NCI-H1694 (cell line): ENCODE results near the gene ZNF783.
"Not testable (repeated sequence)": the region's sequence is repeated elsewhere in the genome, so short reads cannot be mapped to it uniquely, and the experiment has no call there.

Source experiments
- DNase-seq: peaks from one replicate; lab custom pipeline; 2025; lab: John Stamatoyannopoulos, UW

ZNF783 gene

DNA sequence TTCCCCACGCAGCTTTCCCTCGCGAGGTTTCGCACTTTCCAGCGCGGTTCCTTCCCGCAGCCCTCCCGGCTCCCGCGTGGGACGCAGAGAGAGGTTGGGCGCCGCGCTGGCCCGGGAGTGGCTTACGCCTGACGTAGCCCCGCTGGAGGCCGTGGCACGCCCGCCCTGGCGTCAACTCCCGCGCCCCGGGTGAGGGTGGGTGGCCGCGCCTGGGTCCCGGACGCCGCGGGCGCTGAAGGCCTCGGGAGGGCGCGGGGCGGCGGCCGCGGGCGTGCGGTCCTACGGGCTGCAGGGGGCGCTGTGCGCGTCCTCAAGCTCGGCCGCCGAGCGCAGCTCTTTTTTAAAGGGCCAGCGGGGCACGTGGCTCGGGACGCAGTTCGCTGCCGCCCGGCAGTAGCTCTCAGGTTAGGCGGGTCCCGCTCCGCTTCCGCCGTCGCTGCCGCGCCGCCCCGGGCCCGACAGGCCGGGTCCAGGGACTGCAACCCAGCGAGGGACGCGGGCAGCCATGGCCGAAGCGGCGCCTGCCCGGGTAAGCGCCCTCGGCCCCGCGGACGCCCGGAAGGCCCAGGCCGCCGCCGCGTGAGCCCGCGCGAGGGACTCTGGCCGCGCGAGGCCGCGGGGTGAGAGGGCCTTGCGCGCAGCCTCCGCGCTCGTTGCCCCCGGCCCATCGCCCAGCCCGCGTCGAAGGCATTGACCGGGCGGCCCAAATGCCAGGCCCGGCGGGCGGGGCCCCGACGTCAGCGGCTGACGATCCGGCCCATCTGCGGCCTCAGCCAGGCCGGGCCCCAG lies at the start of gene ZNF783:
ZNF783 (plus strand) TSS at position 368 of the 789 bp plus-strand sequence; CDS start at position 506, 138 bp downstream.
- peak; percentile 39 for DNase-seq

DNA sequence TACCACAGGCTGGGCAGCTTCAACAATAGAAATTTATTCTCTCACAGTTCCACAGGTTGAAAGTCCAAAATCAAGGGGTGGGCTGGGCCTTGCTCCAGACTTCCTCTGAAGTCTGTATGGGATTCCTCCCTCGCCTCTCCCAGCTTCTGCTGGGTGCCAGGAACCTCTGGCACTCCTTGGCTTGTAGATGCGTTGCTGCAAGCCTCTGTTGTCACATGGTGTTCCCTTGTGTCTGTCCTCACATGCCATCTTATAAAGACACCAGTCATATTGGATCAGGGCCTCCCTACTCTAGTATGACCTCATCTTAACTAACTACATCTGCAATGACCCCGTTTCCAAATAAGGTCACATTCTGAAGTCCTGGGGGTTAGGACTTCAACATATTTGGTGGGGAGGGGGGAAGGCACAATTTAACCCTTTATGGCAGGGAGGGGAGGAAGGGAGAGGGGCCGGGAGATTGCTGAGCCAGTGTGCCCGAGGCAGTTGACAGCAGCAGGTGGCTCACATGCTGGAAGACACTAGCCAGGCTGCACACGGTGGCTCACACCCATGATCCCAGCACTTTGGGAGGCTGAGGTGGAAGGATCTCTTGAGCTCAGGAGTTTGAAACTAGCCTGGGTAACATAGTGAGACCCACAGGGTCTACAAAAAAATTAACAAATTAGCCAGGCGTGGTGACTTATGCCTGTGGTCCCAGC lies 47.8 kb upstream of the ZNF783 start:
- no peak for DNase-seq

DNA sequence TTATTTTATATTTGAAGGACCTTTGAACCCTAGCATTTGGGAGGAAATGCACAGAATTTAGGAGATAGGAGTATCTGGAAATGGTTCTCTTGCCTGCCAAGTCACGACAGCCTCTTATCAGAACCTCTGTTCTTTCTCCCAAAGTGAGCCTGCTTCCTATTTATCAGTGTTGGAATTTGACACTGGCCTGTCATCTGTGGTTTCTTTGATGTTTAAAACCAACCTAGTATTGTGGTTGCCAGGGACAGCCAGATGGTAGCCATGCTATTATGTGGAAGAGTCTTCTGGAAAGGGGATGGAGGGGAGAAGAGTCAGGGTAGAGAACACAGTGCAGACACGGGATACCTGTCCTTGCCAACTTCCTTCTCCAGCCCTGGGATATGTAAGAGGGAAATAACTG lies 45.6 kb upstream of the ZNF783 start:
- no peak for DNase-seq

DNA sequence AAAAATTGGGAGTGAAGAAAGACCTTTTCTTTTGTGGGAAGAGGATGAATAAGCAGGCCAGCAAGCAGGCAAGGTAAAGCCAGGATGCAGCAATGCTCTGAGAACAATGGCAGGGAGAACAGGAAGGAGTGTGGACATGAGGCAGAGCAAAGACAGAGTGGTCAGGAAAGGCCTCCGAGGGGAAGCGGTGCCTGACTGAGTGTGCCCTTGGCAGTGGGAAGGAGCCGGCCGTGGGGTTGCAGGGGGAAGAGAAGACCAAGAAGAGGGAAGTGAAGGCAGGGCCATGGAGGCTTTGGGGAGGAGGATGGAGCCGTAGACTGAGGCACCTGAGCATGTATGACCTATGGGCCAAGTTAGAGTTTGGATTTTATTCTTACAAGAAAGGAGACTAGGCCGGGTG lies 44.4 kb upstream of the ZNF783 start:
- DNase-seq, result no peak

DNA sequence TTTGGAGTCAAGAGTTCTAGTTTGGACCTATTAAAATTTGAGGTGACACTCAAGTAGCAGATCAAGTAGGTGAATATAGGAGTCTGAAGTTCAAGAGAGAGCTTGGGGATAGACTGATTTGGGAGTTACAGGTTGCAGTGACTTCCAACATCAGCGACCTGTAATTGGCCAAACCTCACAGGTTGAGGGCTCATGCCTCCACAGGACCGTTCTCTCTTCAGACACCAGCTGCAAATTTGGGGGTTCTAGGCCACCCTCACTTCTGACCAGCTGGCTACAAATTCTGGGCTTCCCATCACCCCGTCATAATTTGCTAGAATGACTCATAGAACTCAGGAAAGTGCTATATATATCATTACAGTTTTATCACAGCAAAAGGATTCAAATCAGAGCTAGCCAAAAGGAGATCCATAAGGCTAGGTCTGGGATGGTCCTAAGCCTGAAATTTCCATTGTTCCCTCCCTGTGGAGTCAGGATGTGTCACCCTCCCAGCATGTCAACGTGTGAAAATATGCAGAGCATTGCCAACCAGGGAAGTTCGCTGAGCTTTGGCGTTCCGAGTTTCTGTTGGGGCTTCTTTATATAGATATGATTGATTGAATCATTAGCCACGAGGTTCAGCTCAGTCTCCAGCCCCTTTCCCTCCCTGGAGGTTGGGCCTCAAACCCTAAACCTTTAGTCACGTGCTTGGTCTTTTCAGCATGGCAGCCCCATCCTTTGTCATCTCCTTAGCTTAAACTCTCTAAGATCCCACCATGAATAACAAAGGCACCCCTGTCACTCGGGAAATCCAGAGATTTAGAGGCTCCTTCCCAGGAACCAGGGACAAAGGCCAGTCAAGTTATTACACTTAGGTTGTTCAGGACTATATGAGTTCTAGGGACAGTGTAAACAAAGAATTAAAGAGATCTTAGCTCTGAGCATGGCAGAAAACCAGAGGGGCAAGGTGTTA lies 43.3 kb upstream of the ZNF783 start:
- no peak for DNase-seq

DNA sequence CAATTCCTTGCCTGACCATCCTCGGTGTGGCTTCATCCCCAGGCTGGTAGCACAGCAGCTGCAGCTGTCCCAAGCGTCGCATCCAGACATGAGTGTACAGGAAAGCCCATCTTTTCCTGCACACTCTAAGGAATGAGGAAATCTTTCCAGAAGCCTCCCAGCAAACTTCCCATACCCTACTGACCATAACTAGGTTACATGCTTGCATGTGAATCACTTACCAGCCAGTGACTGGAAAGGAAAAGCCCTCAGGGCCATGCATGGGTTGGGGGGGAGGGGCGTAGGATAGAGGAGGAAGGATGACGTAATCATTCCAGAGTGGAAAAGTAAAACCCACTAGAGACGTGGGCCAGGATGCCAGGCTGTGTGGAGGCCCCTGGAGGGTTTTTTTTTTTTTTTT lies 41.5 kb upstream of the ZNF783 start:
- DNase-seq, result no peak

DNA sequence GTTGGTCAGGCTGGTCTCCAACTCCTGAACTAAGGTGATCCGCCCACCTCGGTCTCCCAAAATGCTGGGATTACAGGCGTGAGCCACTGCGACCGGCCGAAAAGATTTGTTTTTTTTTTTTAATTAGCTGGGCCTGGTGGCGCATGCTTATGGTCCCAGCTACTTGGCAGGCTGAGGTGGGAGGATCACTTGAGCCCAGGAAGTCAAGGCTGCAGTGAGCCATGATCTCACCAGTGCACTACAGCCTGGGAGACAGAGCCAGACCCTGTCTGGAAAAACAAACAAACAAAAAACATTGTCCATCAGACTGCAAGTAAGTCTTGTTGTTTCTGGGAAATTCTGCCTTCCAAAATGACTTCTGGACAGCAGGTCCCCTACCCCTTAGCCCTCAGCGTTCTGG lies 38.8 kb upstream of the ZNF783 start:
- DNase-seq, result no peak

DNA sequence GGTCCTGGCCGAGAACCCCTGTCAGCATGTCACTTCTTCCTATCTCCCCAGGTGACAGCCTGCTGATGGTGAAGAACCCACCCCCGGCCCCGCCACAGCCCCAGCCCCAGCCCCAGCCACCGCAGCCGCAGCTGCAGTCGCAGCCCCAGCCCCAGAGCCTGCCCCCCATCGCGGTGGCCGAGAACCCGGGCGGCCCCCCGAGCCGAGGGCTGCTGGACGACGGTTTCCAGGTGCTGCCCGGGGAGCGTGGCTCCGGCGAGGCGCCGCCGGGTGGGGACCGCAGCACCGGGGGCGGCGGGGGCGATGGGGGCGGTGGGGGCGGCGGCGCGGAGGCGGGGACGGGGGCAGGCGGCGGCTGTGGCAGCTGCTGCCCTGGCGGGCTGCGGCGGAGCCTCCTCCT lies 38.2 kb upstream of the ZNF783 start:
- no peak for DNase-seq

DNA sequence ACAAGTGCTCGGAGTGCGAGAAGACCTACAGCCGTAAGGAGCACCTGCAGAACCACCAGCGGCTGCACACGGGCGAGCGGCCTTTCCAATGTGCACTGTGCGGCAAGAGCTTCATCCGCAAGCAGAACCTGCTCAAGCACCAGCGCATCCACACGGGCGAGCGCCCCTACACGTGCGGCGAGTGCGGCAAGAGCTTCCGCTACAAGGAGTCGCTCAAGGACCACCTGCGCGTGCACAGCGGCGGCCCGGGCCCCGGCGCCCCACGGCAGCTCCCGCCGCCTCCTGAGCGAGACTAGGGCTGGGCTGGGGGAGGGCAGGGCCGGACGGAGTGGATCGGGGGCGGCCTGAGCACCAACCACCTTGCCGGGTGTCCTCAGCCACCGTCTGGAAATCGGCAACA lies 37.6 kb upstream of the ZNF783 start:
- no peak for DNase-seq

DNA sequence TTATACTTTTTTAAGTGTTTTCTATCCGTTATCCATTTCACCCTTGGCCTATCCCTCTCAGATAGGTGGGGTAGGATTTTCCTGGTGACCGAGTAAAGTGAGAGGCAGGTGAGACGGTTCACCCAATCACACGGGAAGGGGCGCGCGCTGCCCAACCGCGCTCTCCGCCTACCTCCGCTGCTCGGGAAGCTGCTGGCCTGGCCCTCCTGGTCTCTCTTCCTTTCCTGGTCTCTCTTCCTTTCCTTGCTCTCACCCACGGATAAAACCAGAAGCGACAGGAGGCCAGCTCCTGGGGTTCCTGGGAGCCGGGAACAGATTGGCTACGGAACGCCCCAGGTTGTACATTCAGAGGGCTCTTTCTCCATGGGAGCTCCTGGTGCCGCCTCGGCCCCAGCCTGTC lies 36.9 kb upstream of the ZNF783 start:
- no peak for DNase-seq

DNA sequence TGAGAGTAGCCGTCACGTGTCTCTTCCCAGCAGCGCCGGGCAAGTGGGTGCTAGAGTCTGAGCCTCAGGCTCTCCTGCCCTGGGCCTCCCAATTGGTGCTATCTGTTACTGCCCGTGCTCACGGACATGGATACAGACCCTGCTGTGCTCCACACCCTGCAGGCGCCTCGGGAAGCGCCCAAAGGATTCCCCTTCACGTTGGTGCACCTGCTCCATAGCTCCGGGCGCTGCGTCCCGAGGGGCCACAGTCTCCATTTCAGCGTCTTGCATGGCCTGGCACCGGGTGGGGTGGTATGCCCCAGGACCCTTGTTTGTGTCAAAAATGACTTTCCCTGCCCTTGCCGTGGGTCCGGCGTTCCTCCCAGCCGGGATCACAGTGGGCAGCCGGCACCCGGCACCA lies 36.3 kb upstream of the ZNF783 start:
- no peak for DNase-seq

DNA sequence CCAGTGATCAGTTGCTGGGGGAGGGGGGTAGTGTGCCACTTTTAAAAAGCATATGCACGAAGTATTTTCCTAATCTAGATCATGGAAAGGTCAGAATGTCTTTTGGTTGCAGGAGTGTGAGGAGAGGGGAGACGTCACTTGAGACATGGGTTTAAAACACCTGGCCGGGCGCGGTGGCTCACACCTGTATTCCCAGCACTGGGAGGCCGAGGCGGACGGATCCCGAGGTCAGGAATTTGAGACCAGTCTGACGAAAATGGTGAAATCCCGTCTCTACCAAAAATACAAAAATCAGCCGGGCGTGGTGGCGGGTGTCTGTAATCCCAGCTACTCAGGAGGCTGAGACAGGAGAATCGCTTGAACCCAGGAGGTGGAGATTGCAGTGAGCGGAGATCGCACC lies 35.6 kb upstream of the ZNF783 start:
- not testable (repeated sequence) for DNase-seq

DNA sequence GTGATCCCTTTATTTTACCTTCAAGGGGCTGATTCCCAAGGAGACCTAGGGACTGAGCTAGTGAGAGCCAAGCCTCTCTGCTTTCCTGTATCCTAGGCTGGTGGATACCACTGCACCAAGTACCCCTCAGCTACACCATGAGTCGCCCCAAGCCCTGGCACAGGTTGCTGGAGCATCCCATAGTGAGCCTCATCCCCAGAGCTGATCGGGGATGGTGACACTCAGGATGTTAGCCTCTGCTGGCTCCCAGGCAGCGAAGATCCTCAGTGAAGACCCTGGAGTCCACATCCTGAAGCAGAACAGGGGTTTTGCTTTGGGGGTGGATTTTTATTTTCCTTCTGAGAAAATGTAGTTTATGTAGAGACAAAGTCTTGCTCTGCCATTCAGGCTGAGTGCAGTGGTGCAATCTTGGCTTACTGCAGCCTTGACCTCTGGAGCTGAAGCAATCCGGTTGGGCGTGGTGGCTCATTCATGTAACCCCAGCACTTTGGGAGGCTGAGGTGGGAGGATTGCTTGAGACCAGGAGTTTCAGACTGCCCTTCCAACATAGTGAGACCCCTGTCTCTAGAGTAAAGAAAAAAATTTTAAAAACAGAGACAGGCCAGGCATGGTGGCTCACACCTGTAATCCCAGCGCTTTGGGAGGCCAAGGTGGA lies 35.0 kb upstream of the ZNF783 start:
- DNase-seq, result no peak

DNA sequence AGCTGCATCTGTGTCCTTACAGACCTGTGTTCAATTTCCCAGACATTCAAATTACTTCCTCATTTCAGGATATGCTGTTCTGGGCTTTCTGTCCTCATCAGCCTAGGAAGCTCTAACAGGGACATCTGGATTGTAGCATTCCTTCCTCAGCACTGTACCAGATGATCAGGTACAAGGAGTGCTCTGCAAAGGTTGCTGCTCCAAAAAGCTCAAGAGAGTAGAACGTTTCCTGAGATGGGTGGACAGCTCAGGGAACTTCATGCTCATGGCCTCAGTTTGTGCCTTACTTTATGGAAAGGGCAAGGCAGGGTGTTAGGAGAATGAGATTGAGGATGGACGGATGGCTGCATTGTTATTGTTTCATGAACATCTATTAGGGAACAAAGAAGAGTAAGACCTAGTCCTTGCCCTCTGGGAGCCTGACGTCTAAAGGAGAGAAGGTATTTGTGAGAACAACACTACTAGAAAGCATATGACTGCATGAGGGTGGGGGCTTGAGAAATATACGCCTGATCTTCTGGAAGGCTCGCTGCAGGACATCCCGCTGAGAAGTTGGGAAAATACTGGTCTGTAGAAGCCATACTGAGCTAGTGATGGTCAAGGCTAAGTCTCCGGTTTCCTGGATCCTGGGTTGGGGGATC lies 33.0 kb upstream of the ZNF783 start:
- DNase-seq, result no peak

DNA sequence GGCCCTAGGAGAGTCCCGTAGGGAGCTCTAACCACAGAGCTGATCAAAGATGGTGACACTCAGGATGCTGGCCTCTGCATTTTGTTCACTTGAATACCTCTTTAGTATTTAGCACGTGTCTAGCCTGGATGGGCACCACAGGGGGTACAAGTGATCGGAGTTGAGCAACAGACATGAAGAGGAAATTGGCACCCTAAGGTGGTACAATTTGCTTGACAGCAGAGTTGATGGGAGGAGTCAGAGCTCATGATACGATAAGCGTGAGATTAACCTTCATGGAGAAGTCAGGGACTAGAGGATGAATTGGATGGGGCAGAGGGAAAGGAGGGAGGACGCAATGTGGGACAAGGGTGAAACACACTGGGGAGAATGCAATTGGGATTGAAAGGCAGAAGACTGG lies 32.5 kb upstream of the ZNF783 start:
- no peak for DNase-seq

DNA sequence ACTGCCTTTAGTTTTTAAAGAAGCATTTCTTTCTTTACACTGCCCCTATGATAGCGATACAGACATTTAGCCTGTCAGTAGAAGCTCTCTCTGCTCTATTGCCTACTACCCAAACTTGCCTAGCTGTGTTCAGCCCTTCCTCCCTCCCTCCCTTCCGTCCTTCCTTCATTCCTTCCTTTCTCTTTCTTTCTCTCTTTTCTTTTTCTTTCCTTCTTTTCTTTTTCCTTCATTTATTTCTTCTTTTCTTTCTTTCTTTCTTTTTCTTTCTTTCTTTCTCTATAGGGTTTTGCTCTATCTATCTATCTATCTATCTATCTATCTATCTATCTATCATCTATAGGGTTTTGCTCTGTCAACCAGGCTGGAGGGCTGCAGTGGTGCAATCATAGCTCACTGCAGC lies 29.6 kb upstream of the ZNF783 start:
- no peak for DNase-seq

DNA sequence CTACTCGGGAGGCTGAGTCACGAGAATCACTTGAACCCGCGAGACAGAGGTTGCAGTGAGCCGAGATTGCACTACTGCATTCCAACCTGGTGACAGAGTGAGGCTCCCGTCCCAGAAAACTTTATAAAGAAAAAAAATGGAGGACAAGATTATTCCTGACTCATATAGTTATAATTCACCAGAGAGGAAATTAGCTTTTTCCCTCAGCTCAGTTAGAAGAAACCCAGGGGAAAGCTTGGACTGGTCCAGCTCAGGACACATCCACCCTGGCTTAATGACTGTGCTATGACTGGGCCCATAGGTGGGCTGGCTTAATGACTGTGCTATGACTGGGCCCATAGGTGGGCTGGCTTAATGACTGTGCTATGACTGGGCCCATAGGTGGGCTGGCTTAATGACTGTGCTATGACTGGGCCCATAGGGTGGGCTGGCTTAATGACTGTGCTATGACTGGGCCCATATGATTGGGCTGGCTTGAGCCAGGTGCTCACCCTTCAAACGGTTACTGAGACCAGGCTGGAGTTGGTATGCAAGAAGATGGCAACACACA lies 28.3 kb upstream of the ZNF783 start:
- DNase-seq, result not testable (repeated sequence)

DNA sequence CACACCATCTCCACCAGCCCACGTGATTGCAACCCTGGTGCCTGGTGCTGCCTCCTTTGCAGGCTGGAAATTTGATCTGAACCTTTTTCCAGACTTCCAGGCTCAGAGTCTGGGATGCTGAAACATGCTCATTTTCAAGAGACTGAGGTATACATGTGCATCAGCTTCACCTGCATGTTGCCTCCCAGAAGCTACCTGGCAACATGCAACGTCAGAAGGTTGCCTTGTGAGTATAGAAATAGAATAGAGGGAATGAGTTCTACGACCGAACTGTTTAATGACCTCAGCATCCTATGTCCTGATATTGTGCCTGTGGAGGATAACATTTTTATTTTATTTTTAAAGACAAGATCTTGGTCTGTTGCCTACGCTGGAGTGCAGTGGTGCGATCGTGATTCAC lies 24.5 kb upstream of the ZNF783 start:
- DNase-seq, result no peak

DNA sequence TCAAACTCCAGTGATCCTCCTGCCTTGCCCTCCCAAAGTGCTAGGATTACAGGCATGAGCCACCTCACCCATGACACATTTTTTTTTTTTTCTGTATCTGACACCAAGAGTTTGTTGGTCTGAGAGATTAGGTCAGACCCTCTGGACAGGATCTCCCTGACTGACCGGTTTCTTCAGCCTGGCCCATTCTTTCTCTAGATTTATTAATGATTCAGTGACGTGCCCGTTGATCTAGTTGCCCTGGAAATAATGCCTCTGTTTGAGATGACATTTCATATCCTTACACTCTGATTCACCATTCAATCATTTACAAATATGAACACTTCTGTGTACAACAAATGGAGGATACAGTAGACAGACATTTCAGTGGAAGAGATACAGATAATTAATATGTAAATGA lies 23.9 kb upstream of the ZNF783 start:
- DNase-seq, result no peak

DNA sequence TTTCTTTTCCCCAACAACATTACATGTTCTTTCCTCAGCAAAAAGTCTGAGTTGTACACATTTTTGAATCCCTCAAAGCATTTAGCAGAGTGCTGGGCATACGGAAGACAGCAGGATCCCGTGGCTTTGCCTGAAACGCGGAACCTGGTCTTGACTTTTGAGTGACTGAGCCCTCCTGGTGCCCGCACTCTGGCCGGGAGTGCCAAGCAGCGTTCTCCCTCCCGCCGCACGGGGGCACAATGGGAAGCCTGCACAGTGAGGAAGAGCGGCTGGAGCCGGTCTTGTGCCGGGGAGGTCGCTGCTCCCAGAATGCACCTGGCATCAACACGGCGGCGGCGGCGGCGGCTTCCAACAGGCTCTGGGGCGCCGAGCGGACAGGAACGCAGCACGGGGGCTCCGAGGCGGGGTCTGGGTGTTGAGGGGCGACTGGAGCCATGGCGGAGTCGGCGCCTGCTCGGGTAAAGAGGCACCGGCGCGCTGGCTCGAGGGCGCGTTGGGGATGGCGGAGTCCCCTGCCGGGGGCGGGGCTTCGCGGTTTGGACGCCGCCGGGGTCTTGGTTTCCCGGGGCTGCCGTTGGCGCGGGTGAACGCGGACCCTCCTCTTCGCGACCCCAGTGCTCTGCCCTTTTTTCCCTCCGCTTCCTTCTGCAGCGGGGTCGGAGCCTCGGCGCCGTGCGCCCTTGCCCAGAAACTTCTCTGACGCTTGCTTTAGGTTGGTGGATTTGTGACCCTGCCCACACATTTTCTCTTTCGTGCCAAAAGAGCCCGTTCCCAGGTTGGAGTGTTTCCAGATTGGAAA lies 22.5 kb upstream of the ZNF783 start, which contains the start of gene ZNF212:
ZNF212 (plus strand) TSS at position 307 of the 799 bp plus-strand sequence; CDS start at position 435, 128 bp downstream.
- DNase-seq, result peak; percentile 73
